GM21423 (cell line): ENCODE measurements around the gene SLC25A15.
"Not testable (repeated sequence)": the region's sequence is repeated elsewhere in the genome, so short reads cannot be mapped to it uniquely, and the experiment has no call there.

ENCODE experiments used
- ATAC-seq: cut with Tn5 transposase; IDR thresholded peaks from one replicate; pipeline ENCODE4 v1.9.1; 2021; ENCODE audit warnings: mild to moderate bottlenecking, moderate library complexity; ENCODE audit not compliant: unreplicated experiment

Gene SLC25A15

GRCh38 chr13:40812102-40812501, 22.7 kb downstream of the SLC25A15 start:
- ATAC-seq: no peak

DNA sequence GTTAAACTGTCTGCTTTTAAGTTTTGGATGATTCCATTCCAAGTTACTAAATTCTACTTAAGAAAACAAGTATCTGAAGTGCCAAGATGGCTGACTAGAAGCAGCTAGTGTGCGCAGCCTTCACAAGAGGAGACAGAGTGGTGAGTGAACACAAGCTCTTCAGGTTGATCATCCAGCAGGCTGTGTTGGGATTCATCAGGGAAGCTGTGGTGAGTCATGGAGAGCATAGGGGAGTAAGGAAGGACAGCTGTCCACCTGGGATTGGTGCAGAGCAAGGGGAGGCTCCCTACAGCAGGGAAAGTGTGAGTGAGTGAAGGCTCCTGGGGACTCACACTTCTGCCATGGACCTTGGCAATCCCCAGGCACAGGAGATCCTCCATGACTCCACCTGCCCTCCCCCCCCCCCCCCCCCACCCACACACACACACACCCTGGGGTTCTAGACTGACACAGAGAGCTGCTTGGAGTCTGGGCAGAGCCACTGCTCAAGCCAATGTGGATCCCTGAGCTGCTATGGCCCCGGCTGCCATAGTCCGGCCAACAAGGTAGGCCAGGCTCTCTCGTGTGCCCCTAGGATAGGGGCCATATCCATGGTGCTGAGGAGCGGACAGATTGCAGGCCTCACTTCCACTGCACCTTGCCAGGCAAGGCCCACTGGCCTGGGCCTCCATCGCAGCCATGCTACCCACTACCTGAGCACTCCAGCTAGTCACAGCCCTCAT, 23.5 kb downstream of the SLC25A15 start:
- ATAC-seq: no peak

DNA sequence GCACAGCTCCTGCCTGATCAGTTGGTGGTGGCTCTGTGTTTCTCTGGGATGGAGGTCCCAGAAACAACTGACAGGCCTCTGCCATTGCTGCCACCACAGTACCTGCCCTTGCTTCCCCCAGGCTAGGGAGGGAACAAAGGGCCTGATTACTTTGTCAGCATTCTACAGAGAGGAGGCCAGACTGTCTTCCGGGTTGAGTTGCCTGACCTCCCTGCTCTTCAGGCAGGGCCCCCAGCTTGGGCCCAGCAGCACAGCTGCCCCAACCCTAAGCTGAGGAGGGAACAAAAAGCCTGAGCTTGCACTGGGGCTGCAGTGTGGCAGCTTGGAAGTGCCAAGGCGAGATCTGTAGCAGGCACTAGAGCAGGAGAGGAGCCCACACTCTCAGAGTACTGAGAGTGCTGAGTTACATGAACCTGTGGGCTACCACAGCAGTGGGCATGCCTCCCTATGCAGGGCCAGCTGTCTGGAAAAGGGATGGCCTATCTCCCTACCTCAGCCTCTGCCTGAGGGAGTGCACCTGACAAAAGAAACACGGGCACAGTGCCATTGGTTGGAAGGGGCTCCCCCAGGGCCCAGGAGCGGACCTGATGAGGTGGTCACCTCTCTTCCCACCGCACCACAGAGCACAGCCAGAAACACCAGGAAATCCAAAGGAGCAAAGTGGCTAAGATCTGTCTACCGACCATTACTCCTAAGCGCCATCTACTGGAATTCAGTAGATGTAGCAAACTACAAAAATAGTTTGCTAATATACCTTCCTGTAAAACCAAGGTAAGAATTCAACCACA, 24.4 kb downstream of the SLC25A15 start:
- peak; percentile 51 for ATAC-seq

DNA sequence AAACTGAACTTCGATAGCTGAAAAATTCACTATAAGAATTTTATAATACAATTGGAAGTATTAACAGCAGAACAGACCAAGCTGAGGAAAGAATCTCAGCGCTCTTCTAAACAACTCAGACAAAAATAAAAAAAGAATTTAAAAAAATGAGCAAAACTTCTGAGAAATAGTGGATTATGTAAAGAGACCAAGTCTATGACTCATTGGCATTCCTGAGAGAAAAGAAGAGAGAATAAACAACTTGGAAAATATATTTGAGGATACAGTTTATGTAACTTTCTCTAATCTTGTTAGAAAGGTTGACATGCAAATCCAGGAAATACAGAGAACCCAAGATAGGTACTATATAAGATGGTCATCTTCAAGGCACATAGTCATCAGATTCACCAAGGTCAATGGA, 25.4 kb downstream of the SLC25A15 start:
- no peak for ATAC-seq

DNA sequence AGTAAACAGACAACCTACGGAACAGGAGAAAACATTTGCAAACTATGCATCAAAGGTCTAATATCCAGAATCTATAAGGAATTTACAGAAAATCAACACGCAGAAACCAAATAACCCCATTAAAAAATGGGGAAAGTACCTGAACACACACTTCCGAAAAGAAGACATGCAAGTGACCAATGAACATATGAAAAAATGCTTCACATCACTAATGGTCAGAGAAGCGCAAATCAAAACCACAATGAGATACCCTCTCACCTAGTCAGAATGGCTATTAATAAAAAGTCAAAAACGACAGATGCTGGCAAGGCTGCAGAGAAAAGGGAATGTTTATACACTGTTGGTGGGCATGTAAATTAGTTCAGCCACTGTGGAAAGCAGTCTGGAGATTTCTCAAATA, 29.5 kb downstream of the SLC25A15 start:
- ATAC-seq: no peak

DNA sequence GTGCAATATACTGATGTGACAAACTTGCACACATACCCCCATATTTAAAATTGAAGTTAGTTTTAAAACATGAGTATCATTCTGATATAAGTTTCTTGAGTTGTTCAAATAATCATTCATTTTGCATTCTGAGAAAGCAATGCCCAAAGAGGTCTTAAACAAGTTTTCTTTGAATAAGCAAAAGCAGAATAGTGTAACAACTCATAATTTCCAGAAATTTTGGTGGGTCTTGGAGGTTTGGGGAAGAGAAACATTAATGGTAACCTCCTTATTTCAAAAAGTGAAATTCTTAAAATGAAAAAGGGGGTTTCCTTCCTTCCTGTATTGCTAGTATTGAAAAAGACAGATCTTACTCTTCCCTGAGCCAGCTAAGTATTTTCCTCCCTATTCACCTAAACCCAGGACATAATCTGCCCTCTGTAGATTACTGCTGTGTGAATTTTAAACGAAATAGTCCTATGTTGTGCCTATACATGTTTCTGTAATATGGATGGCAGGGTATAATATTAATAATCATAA, 30.4 kb downstream of the SLC25A15 start:
- ATAC-seq: no peak

- ATAC-seq: not testable (repeated sequence)
These were observed 50.3 kb downstream of the SLC25A15 start for GRCh38 chr13:40839725-40840124.

DNA sequence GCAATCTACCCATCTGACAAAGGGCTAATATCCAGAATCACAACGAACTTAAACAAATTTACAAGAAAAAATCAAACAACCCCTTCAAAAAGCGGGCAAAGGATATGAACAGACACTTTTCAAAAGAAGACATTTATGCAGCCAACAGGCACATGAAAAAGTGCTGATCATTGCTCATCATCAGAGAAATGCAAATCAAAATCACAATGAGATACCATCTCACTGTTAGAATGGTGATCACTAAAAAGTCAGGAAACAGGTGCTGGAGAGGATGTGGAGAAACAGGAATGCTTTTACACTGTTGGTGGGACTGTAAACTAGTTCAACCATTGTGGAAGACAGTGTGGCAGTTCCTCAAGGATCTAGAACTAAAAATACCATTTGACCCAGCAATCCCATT, 51.5 kb downstream of the SLC25A15 start:
- not testable (repeated sequence) for ATAC-seq
